K562 (cell line): ENCODE data around the gene HLA-DOA. TPM values are rescaled to one million over a fixed set of nuclear protein-coding genes. Genes with fewer than 3 reads are reported as not detected.

Experiments
- CHD1 ChIP-seq: fragments of 200-600 bp; sonication (generic); IDR thresholded peaks from one replicate; pipeline ENCODE4 v1.6.1; 2012; ENCODE audit warnings: mild to moderate bottlenecking, moderate library complexity, low read length, inconsistent platforms
- EHMT2 ChIP-seq: fragments of 450-650 bp; IDR thresholded peaks from 2 replicates; pipeline ENCODE4 v1.6.1; 2018; ENCODE audit warnings: antibody characterized with exemption
- MYBL2 ChIP-seq, 2 experiments: fragments of 450-650 bp in 1 of 2; sonication (generic) in 1 of 2; formaldehyde crosslinking in 1 of 2; IDR thresholded peaks; 2 replicates each; pipeline versions ENCODE4 v1.6.1 to v1.8.1; 2017 to 2022; ENCODE audit warnings: borderline replicate concordance in 1 of 2, inconsistent platforms in 1 of 2, low read depth in 1 of 2, mild to moderate bottlenecking in 1 of 2, missing genetic modification reagents in 1 of 2, moderate library complexity in 1 of 2
- PHF20 ChIP-seq: fragments of 450-650 bp; IDR thresholded peaks from 2 replicates; pipeline ENCODE4 v1.6.1; 2018; ENCODE audit not compliant: partially characterized antibody
- PHF21A ChIP-seq: fragments of 450-650 bp; IDR thresholded peaks from 2 replicates; pipeline ENCODE4 v1.6.1; 2017; ENCODE audit warnings: low read depth, borderline replicate concordance
- PRPF4 ChIP-seq: fragments of 200-400 bp; formaldehyde crosslinking; IDR thresholded peaks from one replicate; pipeline ENCODE4 v1.6.1; 2017; ENCODE audit warnings: low read length, low read depth, mild to moderate bottlenecking; ENCODE audit not compliant: insufficient read depth, poor library complexity, severe bottlenecking
- SAP30 ChIP-seq: fragments of 200-600 bp; sonication (generic); IDR thresholded peaks from 2 replicates; pipeline ENCODE4 v1.6.1; 2012; ENCODE audit warnings: borderline replicate concordance, low read depth, mild to moderate bottlenecking, moderate library complexity, low read length, control low read depth, inconsistent platforms; ENCODE audit not compliant: insufficient read depth, poor library complexity, severe bottlenecking
- SIN3A ChIP-seq, 2 experiments: fragments of 150-350 bp in 1 of 2; IDR thresholded peaks; 2 replicates each; pipeline ENCODE4 v1.6.1; 2011 to 2016; ENCODE audit warnings: borderline replicate concordance in 2 of 2, low read depth in 2 of 2, low read length in 2 of 2, mild to moderate bottlenecking in 2 of 2, moderate library complexity in 2 of 2; ENCODE audit not compliant: control insufficient read depth in 1 of 2
- ZBED1 ChIP-seq: IDR thresholded peaks from 2 replicates; pipeline ENCODE4 v1.6.1; 2014
- ZNF232 ChIP-seq: sonication (generic); formaldehyde crosslinking; IDR thresholded peaks from 2 replicates; pipeline ENCODE4 v1.8.0; 2022; ENCODE audit warnings: mild to moderate bottlenecking, missing genetic modification reagents
- polyA plus RNA-seq, 8 experiments: library from polyadenylated mRNA; depleted of rRNA in 4 of 8; stranded (reverse) in 5 of 8; unstranded in 3 of 8; fragments of >200 nt; fragmentation: Nextera tagmentation in 2 of 8; fragmentation: Illumina TruSeq in 1 of 8; extraction: Ambion mirVana in 2 of 8; extraction: Trizol in 1 of 8; gene quantifications; 2 replicates each; pipeline versions ENCODE4 v1.2.1 to v1.2.3, GENCODE V29; 2011 to 2014; ENCODE audit warnings: inconsistent platforms in 1 of 8, missing spikeins in 1 of 8
- total RNA-seq, 7 experiments: library from RNA; depleted of rRNA in 6 of 7; stranded (reverse); fragments of >200 nt in 6 of 7; fragmentation: Illumina TruSeq in 2 of 7; extraction: Trizol in 2 of 7; gene quantifications; 2 replicates each; pipeline versions ENCODE4 v1.2.1 to v1.2.3, GENCODE V29; 2011 to 2021; ENCODE audit warnings: low replicate concordance in 1 of 7
- TF ChIP-seq, protein P1 (sequence below): fragments of 200-400 bp; formaldehyde crosslinking; IDR thresholded peaks from 2 replicates; pipeline ENCODE4 v1.6.1; 2017; ENCODE audit warnings: mild to moderate bottlenecking, low read depth, low read length, moderate library complexity
- TF ChIP-seq, protein P2 (sequence below): fragments of 450-650 bp; IDR thresholded peaks from 2 replicates; pipeline ENCODE4 v1.6.1; 2016; ENCODE audit warnings: borderline replicate concordance

HLA-DOA gene
- total and polyA plus RNA-seq, 9 of the 15 experiments (the other 6 are each of a cell fraction or from before 2014, with no cell fraction given) = 0.07 TPM; not detected in 8

DNA sequence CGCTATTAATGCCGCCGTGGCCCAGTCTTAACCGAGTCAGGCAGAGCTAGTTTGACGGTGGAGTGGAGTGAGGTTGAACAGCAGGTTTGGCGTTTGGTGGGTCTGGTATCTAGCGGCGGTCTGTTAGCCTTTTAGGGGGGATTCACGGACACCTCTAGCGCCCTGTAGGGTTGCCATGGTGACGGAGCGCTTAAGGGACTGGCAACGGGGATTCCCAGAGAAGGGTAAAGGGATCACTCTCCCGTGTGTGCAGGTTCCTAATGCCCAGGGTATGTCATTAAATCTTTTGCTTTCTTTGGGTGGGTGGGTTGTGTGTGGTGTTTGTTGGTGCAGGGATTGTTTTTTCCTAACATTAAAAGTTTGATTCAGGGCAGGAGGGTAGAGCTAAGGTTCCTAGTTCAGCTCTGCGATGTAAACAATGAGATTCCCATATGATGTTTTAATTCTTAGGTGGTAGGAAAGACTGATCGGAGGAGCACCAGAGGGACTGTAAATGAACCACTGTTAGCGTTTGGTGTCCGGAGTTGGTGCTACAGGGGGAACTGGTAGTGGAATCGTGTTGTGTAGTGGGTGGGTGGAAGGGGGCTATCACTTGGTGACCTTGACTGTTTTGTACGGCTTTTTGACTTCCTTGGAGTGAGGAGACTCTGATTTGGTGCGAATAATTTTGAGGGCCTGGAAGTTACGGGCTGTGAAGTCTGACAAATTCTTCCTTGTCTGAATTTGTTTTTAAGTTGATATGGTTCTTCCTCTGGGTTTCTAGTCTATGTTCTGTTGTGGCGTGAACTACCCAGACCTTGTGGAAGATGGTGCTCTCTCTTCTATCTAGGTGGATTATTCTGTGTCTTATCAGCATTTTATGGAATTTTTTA, 36.0 kb downstream of the HLA-DOA start (continued):
- TF ChIP-seq SIN3A (IDR thresholded peaks at IDR 0.05; ENCODE audit: borderline replicate concordance in 2 of 2, control insufficient read depth in 1 of 2, low read depth in 2 of 2, low read length in 2 of 2) = peak; percentile 10 to 17; a peak in 2 of 4 replicates
- TF ChIP-seq MYBL2 (IDR thresholded peaks at IDR 0.05; ENCODE audit: low read depth) = no peak
- no peak for TF ChIP-seq MYBL2 (CRISPR knock-in tag; IDR thresholded peaks at IDR 0.05; ENCODE audit: borderline replicate concordance)
- peak; percentile 17 for TF ChIP-seq PHF20
- TF ChIP-seq ZBED1 = no peak
- TF ChIP-seq SAP30 = peak; percentile 65
- peak; percentile 93 for TF ChIP-seq CHD1
- TF ChIP-seq ZNF232 = 0 out of 2 replicates have a peak, but pooled peaks have one; percentile 9
- no peak for TF ChIP-seq PRPF4
- TF ChIP-seq, protein P1, sequence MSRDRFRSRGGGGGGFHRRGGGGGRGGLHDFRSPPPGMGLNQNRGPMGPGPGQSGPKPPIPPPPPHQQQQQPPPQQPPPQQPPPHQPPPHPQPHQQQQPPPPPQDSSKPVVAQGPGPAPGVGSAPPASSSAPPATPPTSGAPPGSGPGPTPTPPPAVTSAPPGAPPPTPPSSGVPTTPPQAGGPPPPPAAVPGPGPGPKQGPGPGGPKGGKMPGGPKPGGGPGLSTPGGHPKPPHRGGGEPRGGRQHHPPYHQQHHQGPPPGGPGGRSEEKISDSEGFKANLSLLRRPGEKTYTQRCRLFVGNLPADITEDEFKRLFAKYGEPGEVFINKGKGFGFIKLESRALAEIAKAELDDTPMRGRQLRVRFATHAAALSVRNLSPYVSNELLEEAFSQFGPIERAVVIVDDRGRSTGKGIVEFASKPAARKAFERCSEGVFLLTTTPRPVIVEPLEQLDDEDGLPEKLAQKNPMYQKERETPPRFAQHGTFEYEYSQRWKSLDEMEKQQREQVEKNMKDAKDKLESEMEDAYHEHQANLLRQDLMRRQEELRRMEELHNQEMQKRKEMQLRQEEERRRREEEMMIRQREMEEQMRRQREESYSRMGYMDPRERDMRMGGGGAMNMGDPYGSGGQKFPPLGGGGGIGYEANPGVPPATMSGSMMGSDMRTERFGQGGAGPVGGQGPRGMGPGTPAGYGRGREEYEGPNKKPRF = peak; percentile 58; the same call in 1 of the 2 replicates
- TF ChIP-seq EHMT2 = no peak
- no peak for TF ChIP-seq PHF21A
- TF ChIP-seq, protein P2, sequence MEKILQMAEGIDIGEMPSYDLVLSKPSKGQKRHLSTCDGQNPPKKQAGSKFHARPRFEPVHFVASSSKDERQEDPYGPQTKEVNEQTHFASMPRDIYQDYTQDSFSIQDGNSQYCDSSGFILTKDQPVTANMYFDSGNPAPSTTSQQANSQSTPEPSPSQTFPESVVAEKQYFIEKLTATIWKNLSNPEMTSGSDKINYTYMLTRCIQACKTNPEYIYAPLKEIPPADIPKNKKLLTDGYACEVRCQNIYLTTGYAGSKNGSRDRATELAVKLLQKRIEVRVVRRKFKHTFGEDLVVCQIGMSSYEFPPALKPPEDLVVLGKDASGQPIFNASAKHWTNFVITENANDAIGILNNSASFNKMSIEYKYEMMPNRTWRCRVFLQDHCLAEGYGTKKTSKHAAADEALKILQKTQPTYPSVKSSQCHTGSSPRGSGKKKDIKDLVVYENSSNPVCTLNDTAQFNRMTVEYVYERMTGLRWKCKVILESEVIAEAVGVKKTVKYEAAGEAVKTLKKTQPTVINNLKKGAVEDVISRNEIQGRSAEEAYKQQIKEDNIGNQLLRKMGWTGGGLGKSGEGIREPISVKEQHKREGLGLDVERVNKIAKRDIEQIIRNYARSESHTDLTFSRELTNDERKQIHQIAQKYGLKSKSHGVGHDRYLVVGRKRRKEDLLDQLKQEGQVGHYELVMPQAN = peak; percentile 64
